Measurements from ENCODE around the gene DLX3. TPM values are rescaled to one million over a fixed set of nuclear protein-coding genes. Genes with fewer than 3 reads are reported as not detected.

Gene DLX3
- total RNA-seq, 1 donor from 2014 or later = 1.7 TPM

- Histone ChIP-seq H3K36me3 (no peaks in the 10 kb centered on the region), H3K27me3 (peaks cover 1% of the 10 kb centered on the region), H3K27ac (no peak overlapping the region), H3K4me3 (no peak overlapping the region), H3K4me1 (peaks cover 20% of the 10 kb centered on the region), H3K9me3 (no peaks in the 10 kb centered on the region)
- TF ChIP-seq CTCF (IDR thresholded peaks at IDR 0.05) = no peak
- TF ChIP-seq POLR2AphosphoS5 (IDR thresholded peaks at IDR 0.05; ENCODE audit: insufficient read depth in 1 of 2, low read depth in 1 of 2) = no peak
- no peak for TF ChIP-seq POLR2A (IDR thresholded peaks at IDR 0.05)
- DNase-seq (ENCODE audit: extremely low spot score in 2 of 2) = no peak
- intact Hi-C loops (cut with DNase I) = no loop called here
Measured at GRCh38 chr17:49978501-49978900, 16.5 kb downstream of the DLX3 start.

GRCh38 chr17:49977463-49978389 lies 17.3 kb downstream of the DLX3 start:
- Histone ChIP-seq H3K36me3 (no peaks in the 10 kb centered on the region), H3K9me3 (no peaks in the 10 kb centered on the region), H3K27ac (no peak overlapping the region), H3K4me1 (peaks cover 21% of the 10 kb centered on the region), H3K4me3 (no peak overlapping the region), H3K27me3 (peaks cover 7% of the 10 kb centered on the region)
- TF ChIP-seq CTCF (IDR thresholded peaks at IDR 0.05) (no peak), POLR2AphosphoS5 (IDR thresholded peaks at IDR 0.05; ENCODE audit: insufficient read depth in 1 of 2, low read depth in 1 of 2) (no peak), POLR2A (IDR thresholded peaks at IDR 0.05) (no peak)
- intact Hi-C loops (cut with DNase I) = no loop called here
- no peak for DNase-seq (ENCODE audit: extremely low spot score in 2 of 2)

- Histone ChIP-seq H3K36me3 (no peaks in the 10 kb centered on the region), H3K27me3 (peaks cover 8% of the 10 kb centered on the region), H3K4me1 (peaks cover 30% of the 10 kb centered on the region), H3K9me3 (no peaks in the 10 kb centered on the region), H3K27ac (no peak overlapping the region), H3K4me3 (no peak overlapping the region)
- TF ChIP-seq POLR2AphosphoS5 (IDR thresholded peaks at IDR 0.05; ENCODE audit: insufficient read depth in 1 of 2, low read depth in 1 of 2) = no peak
- no peak for TF ChIP-seq CTCF (IDR thresholded peaks at IDR 0.05)
- TF ChIP-seq POLR2A (IDR thresholded peaks at IDR 0.05) = no peak
- intact Hi-C loops (cut with DNase I) = no loop called here
- DNase-seq (ENCODE audit: extremely low spot score in 2 of 2) = no peak
Measured at GRCh38 chr17:49976828-49977202, 18.2 kb downstream of the DLX3 start.

GRCh38 chr17:49976163-49976827 lies 18.7 kb downstream of the DLX3 start:
- Histone ChIP-seq H3K4me1 (peaks cover 34% of the 10 kb centered on the region), H3K27me3 (peaks cover 13% of the 10 kb centered on the region), H3K4me3 (no peak overlapping the region), H3K9me3 (no peaks in the 10 kb centered on the region), H3K36me3 (no peaks in the 10 kb centered on the region), H3K27ac (no peak overlapping the region)
- TF ChIP-seq POLR2A (IDR thresholded peaks at IDR 0.05) = no peak
- TF ChIP-seq CTCF (IDR thresholded peaks at IDR 0.05) = no peak
- no peak for TF ChIP-seq POLR2AphosphoS5 (IDR thresholded peaks at IDR 0.05; ENCODE audit: insufficient read depth in 1 of 2, low read depth in 1 of 2)
- no peak for DNase-seq (ENCODE audit: extremely low spot score in 2 of 2)
- intact Hi-C loops (cut with DNase I) = no loop called here

- intact Hi-C loops (cut with DNase I) = no loop called here
- H3K27me3 ChIP-seq = peaks cover 20% of the 10 kb centered on the region
- TF ChIP-seq POLR2AphosphoS5 (IDR thresholded peaks at IDR 0.05; ENCODE audit: insufficient read depth in 1 of 2, low read depth in 1 of 2) (no peak), POLR2A (IDR thresholded peaks at IDR 0.05) (no peak)
- peaks cover 34% of the 10 kb centered on the region for H3K4me1 ChIP-seq
- H3K36me3 ChIP-seq = no peaks in the 10 kb centered on the region
- no peak overlapping the region for H3K27ac ChIP-seq
- H3K9me3 ChIP-seq = no peaks in the 10 kb centered on the region
- H3K4me3 ChIP-seq = no peak overlapping the region
- DNase-seq (ENCODE audit: extremely low spot score in 2 of 2) = no peak
Measured at GRCh38 chr17:49975531-49975930, 19.5 kb downstream of the DLX3 start.
